ENCODE results near the gene USP48. TPM values are rescaled to one million over a fixed set of nuclear protein-coding genes. Genes with fewer than 3 reads are reported as not detected.

Gene USP48
- total RNA-seq, 1 donor from 2014 or later: 67.5 TPM

- Histone ChIP-seq H3K27ac (no peak overlapping the region), H3K4me3 (no peak overlapping the region), H3K27me3 (no peaks in the 10 kb centered on the region), H3K9me3 (no peaks in the 10 kb centered on the region), H3K36me3 (no peaks in the 10 kb centered on the region), H3K4me1 (no peaks in the 10 kb centered on the region)
- TF ChIP-seq POLR2A (IDR thresholded peaks at IDR 0.05): no peak
- no peak for TF ChIP-seq POLR2AphosphoS5 (IDR thresholded peaks at IDR 0.05; ENCODE audit: insufficient read depth in 1 of 2, low read depth in 1 of 2)
- TF ChIP-seq CTCF (IDR thresholded peaks at IDR 0.05): no peak
- intact Hi-C loops (cut with DNase I): no loop called here
- no peak for DNase-seq (ENCODE audit: extremely low spot score in 2 of 2)
These were observed 152.2 kb downstream of the USP48 start for GRCh38 chr1:21630571-21631343.

GRCh38 chr1:21629971-21630370 is 153.0 kb downstream of the USP48 start:
- H3K27me3 ChIP-seq: no peaks in the 10 kb centered on the region
- H3K9me3 ChIP-seq: no peaks in the 10 kb centered on the region
- DNase-seq (ENCODE audit: extremely low spot score in 2 of 2): no peak
- H3K27ac ChIP-seq: no peak overlapping the region
- no peak overlapping the region for H3K4me3 ChIP-seq
- intact Hi-C loops (cut with DNase I): no loop called here
- H3K36me3 ChIP-seq: no peaks in the 10 kb centered on the region
- TF ChIP-seq POLR2AphosphoS5 (IDR thresholded peaks at IDR 0.05; ENCODE audit: insufficient read depth in 1 of 2, low read depth in 1 of 2) (no peak), POLR2A (IDR thresholded peaks at IDR 0.05) (no peak), CTCF (IDR thresholded peaks at IDR 0.05) (no peak)
- no peaks in the 10 kb centered on the region for H3K4me1 ChIP-seq

- TF ChIP-seq CTCF (IDR thresholded peaks at IDR 0.05) (no peak), POLR2A (IDR thresholded peaks at IDR 0.05) (no peak), POLR2AphosphoS5 (IDR thresholded peaks at IDR 0.05; ENCODE audit: insufficient read depth in 1 of 2, low read depth in 1 of 2) (no peak)
- H3K27me3 ChIP-seq: no peaks in the 10 kb centered on the region
- H3K9me3 ChIP-seq: no peaks in the 10 kb centered on the region
- no peaks in the 10 kb centered on the region for H3K36me3 ChIP-seq
- H3K27ac ChIP-seq: no peak overlapping the region
- H3K4me3 ChIP-seq: no peak overlapping the region
- intact Hi-C loops (cut with DNase I): no loop called here
- H3K4me1 ChIP-seq: no peaks in the 10 kb centered on the region
- DNase-seq (ENCODE audit: extremely low spot score in 2 of 2): no peak
These were observed 154.1 kb downstream of the USP48 start for GRCh38 chr1:21628798-21629393.

Other genes with a start within 250 kb of the USP48 start
- gene RAP1GAP, start 113.8 kb downstream of the USP48 start, total RNA-seq: 1.2 TPM
- not detected for gene LDLRAD2, start 29.1 kb upstream of the USP48 start, total RNA-seq
- gene HSPG2, start 154.2 kb upstream of the USP48 start, total RNA-seq: 179 TPM
- gene CELA3B, start 193.9 kb upstream of the USP48 start, total RNA-seq: not detected
- gene CELA3A, start 218.5 kb upstream of the USP48 start, total RNA-seq: not detected

Measured in vagina (tissue), 2 donors.